AG04450 (cell line): ENCODE data around the gene ACTR10. TPM values are rescaled to one million over a fixed set of nuclear protein-coding genes. Genes with fewer than 3 reads are reported as not detected.

Experiments used
- CTCF ChIA-PET: fragments of 300-600, 350-600 bp; formaldehyde crosslinking; extraction: SDS; loops from one replicate; lab custom pipeline; 2022; ENCODE audit warnings: antibody characterized with exemption, inconsistent platforms; lab: Charles Lee
- POLR2A ChIA-PET: fragments of 350-600 bp; formaldehyde crosslinking; extraction: SDS; loops from one replicate; lab custom pipeline; 2021; ENCODE audit warnings: antibody characterized with exemption, inconsistent platforms; lab: Yijun Ruan, JAX
- DNase-seq: peaks from one replicate; pipeline ENCODE4 v3.0.0-alpha.2; 2011; ENCODE audit warnings: low read depth, low spot score
- H3K27ac ChIP-seq: one replicate; pipeline ENCODE4 v1.5.1; 2012; ENCODE audit warnings: low read depth, low read length, control low read depth
- H3K27me3 ChIP-seq: one replicate; pipeline ENCODE4 v1.6.0; 2012; ENCODE audit warnings: low read length; ENCODE audit not compliant: control insufficient read depth, insufficient read depth
- H3K4me3 ChIP-seq: 2 replicates; pipeline ENCODE4 v1.5.1; 2011; ENCODE audit warnings: mild to moderate bottlenecking, low read depth, low read length, control low read depth
- H3K9me3 ChIP-seq: 2 replicates; pipeline ENCODE4 v1.5.1; 2012; ENCODE audit warnings: low read length; ENCODE audit not compliant: control insufficient read depth, insufficient read depth
- CTCF ChIP-seq: IDR thresholded peaks from 2 replicates; pipeline ENCODE4 v1.5.1; 2011; ENCODE audit warnings: low read depth, low read length, control low read depth, inconsistent platforms
- polyA plus RNA-seq: library from polyadenylated mRNA; depleted of rRNA; stranded (reverse); fragments of >200 nt; gene quantifications from 2 replicates; pipeline ENCODE4 v1.2.3, GENCODE V29; 2011

ACTR10 gene
- polyA plus RNA-seq, 1 experiment, result 142 TPM

GRCh38 chr14:58274881-58275280, 74.9 kb downstream of the ACTR10 start:
- Histone ChIP-seq H3K27me3 (no peaks in the 10 kb centered on the region), H3K4me3 (no peak overlapping the region), H3K9me3 (no peaks in the 10 kb centered on the region), H3K27ac (no peak overlapping the region)
- no peak for TF ChIP-seq CTCF
- DNase-seq, result no peak
- ChIA-PET CTCF (interaction anchor here (0.7 to 1.0 kb wide), 2 partner anchors 77 to 1881 kb away, joined by 3 to 4 read pairs; no protein-coding TSS in a partner anchor), POLR2A (interaction anchor here (0.7 kb wide), 1 partner anchor 8 kb away, joined by 4 read pairs; no protein-coding TSS in a partner anchor)

- DNase-seq, result no peak
- Histone ChIP-seq H3K27ac (no peak overlapping the region), H3K27me3 (no peaks in the 10 kb centered on the region), H3K4me3 (no peak overlapping the region), H3K9me3 (no peaks in the 10 kb centered on the region)
- TF ChIP-seq CTCF, result no peak
- CTCF ChIA-PET, result interaction anchor here (0.7 to 0.8 kb wide), 2 partner anchors 167 to 1882 kb away, joined by 3 to 4 read pairs; no protein-coding TSS in a partner anchor
- POLR2A ChIA-PET, result interaction anchor here (1.5 kb wide), 1 partner anchor 22 kb away, joined by 6 read pairs; the partner anchor contains the start of gene ARID4A
These were observed 75.7 kb downstream of the ACTR10 start for GRCh38 chr14:58275527-58276190.

GRCh38 chr14:58276208-58276607, 76.3 kb downstream of the ACTR10 start:
- Histone ChIP-seq H3K9me3 (no peaks in the 10 kb centered on the region), H3K4me3 (no peak overlapping the region), H3K27ac (no peak overlapping the region), H3K27me3 (no peaks in the 10 kb centered on the region)
- no peak for DNase-seq
- ChIA-PET CTCF (interaction anchor here (0.8 kb wide), 1 partner anchor 168 kb away, joined by 3 read pairs; no protein-coding TSS in a partner anchor), POLR2A (interaction anchor here (0.6 to 1.5 kb wide), 2 partner anchors 22 to 89 kb away, joined by 3 to 6 read pairs; partner anchors contain the start of gene ARID4A)
- TF ChIP-seq CTCF, result no peak

GRCh38 chr14:58278177-58278576, 78.2 kb downstream of the ACTR10 start:
- Histone ChIP-seq H3K4me3 (no peak overlapping the region), H3K27me3 (no peaks in the 10 kb centered on the region), H3K27ac (no peak overlapping the region), H3K9me3 (no peaks in the 10 kb centered on the region)
- POLR2A ChIA-PET, result no interaction called here
- DNase-seq, result no peak
- no peak for TF ChIP-seq CTCF
- CTCF ChIA-PET, result no interaction called here
